HCT116 (cell line): ENCODE measurements around the gene SRPK2. TPM values are rescaled to one million over a fixed set of nuclear protein-coding genes. Genes with fewer than 3 reads are reported as not detected.

Experiments used
- ATAC-seq: fragments of 200-7000 bp; cut with Tn5 transposase; 2 replicates; pipeline ENCODE4 v1.9.1; 2020; ENCODE audit warnings: mild to moderate bottlenecking, moderate library complexity
- BruUV-seq: library from RNA; stranded (reverse); fragments of 400-500 nt; replicated peaks from 2 replicates; lab custom pipeline; 2021; lab: Mats Ljungman, UMichigan
- CTCF ChIA-PET: fragments of 300-600 bp; sonication (Branson Sonifier 250); formaldehyde crosslinking; loops from one replicate; lab custom pipeline; 2021; ENCODE audit warnings: antibody characterized with exemption; lab: Charles Lee
- POLR2A ChIA-PET: fragments of 300-600, 350-600 bp; sonication (Branson Sonifier 250); formaldehyde crosslinking; loops from one replicate; lab custom pipeline; 2021; ENCODE audit warnings: antibody characterized with exemption; lab: Charles Lee
- RAD21 ChIA-PET, 2 experiments: fragments of 300-600 bp; sonication (Branson Sonifier 250); formaldehyde crosslinking; loops; one replicate each; lab custom pipeline; 2023; ENCODE audit warnings: low total read pairs in 2 of 2; ENCODE audit not compliant: uncharacterized antibody in 2 of 2, unreplicated experiment in 2 of 2, low non-redundant PET in 1 of 2; lab: Charles Lee
- DNase-seq: peaks from one replicate; pipeline ENCODE4 v3.0.0-alpha.2; 2010; ENCODE audit warnings: low read depth, low spot score
- H2AFZ ChIP-seq: fragments of 200-600 bp; shearing (Covaris generic), sonication (generic); 2 replicates; pipeline ENCODE4 v1.6.1; 2017; ENCODE audit warnings: low read depth, mixed run types, mixed read lengths, antibody characterized with exemption, low read length; ENCODE audit not compliant: poor library complexity, severe bottlenecking
- H3K27ac ChIP-seq: 2 replicates; pipeline ENCODE4 v1.5.1; 2012; ENCODE audit warnings: low read depth, low read length
- H3K27me3 ChIP-seq: fragments of 200-600 bp; sonication (generic); 2 replicates; pipeline ENCODE4 v1.6.1; 2016; ENCODE audit warnings: mixed run types, low read length, mixed read lengths; ENCODE audit not compliant: insufficient read depth
- H3K36me3 ChIP-seq, 2 experiments: fragments of 200-500 bp in 1 of 2; fragments of 200-600 bp in 1 of 2; sonication (Bioruptor generic) in 1 of 2; sonication (generic) in 1 of 2; 2 replicates each; pipeline versions ENCODE4 v1.5.1 to v1.6.1; 2014 to 2016; ENCODE audit warnings: low read length in 2 of 2, inconsistent platforms in 1 of 2, mixed read lengths in 1 of 2, mixed run types in 1 of 2; ENCODE audit not compliant: insufficient read depth in 2 of 2, control insufficient read depth in 1 of 2
- H3K4me1 ChIP-seq, 2 experiments: fragments of 200-600 bp in 1 of 2; sonication (generic) in 1 of 2; 2 replicates each; pipeline versions ENCODE4 v1.5.1 to v1.6.1; 2012 to 2017; ENCODE audit warnings: low read length in 2 of 2, inconsistent platforms in 1 of 2, mild to moderate bottlenecking in 1 of 2, mixed read lengths in 1 of 2, mixed run types in 1 of 2, moderate library complexity in 1 of 2; ENCODE audit not compliant: insufficient read depth in 2 of 2, control insufficient read depth in 1 of 2
- H3K4me2 ChIP-seq: fragments of 200-600 bp; sonication (generic); 2 replicates; pipeline ENCODE4 v1.6.1; 2017; ENCODE audit warnings: mixed run types, low read length, mixed read lengths
- H3K4me3 ChIP-seq, 2 experiments: fragments of 200-600 bp in 1 of 2; sonication (generic) in 1 of 2; replicated peaks in 1 of 2; 2 replicates each; pipeline ENCODE4 v1.5.1; 2011 to 2016; ENCODE audit warnings: low read length in 2 of 2, control low read depth in 1 of 2, low read depth in 1 of 2, mild to moderate bottlenecking in 1 of 2, mixed read lengths in 1 of 2, mixed run types in 1 of 2
- H3K79me2 ChIP-seq: fragments of 200-600 bp; sonication (generic); 2 replicates; pipeline ENCODE4 v1.6.1; 2017; ENCODE audit warnings: mild to moderate bottlenecking, mixed run types, low read length, moderate library complexity, mixed read lengths; ENCODE audit not compliant: insufficient read depth
- H3K9ac ChIP-seq: fragments of 200-600 bp; sonication (generic); 2 replicates; pipeline ENCODE4 v1.6.1; 2016; ENCODE audit warnings: low read length, mixed read lengths
- H3K9me2 ChIP-seq: fragments of 200-600 bp; sonication (generic), shearing (Covaris generic); 2 replicates; pipeline ENCODE4 v1.6.1; 2017; ENCODE audit warnings: mixed run types, mild to moderate bottlenecking, moderate library complexity; ENCODE audit not compliant: insufficient read depth
- H3K9me3 ChIP-seq, 2 experiments: fragments of 200-500 bp in 1 of 2; fragments of 200-600 bp in 1 of 2; sonication (Bioruptor generic) in 1 of 2; sonication (generic) in 1 of 2; 2 replicates each; pipeline ENCODE4 v1.6.1; 2014 to 2017; ENCODE audit warnings: low read length in 2 of 2, mixed read lengths in 2 of 2, inconsistent platforms in 1 of 2, low read depth in 1 of 2, mild to moderate bottlenecking in 1 of 2, mixed run types in 1 of 2, moderate library complexity in 1 of 2; ENCODE audit not compliant: control insufficient read depth in 1 of 2, insufficient read depth in 1 of 2
- H4K20me1 ChIP-seq: fragments of 200-600 bp; sonication (generic), shearing (Covaris generic); 2 replicates; pipeline ENCODE4 v1.6.1; 2017; ENCODE audit warnings: mixed run types, mild to moderate bottlenecking, moderate library complexity; ENCODE audit not compliant: insufficient read depth
- CBX3 ChIP-seq: IDR thresholded peaks from 2 replicates; pipeline ENCODE4 v1.6.1; 2012; ENCODE audit warnings: low read depth
- CEBPB ChIP-seq: IDR thresholded peaks from 2 replicates; pipeline ENCODE4 v1.6.1; 2012; ENCODE audit warnings: low read depth
- EGR1 ChIP-seq: IDR thresholded peaks from 2 replicates; pipeline ENCODE4 v1.6.1; 2012; ENCODE audit warnings: low read depth
- ELF1 ChIP-seq: IDR thresholded peaks from 2 replicates; pipeline ENCODE4 v1.6.1; 2012; ENCODE audit warnings: low read depth, borderline replicate concordance
- EZH2 ChIP-seq: fragments of 200-600 bp; sonication (generic); IDR thresholded peaks from 2 replicates; pipeline ENCODE4 v1.6.1; 2017; ENCODE audit warnings: antibody characterized with exemption, mixed run types
- FOSL1 ChIP-seq: IDR thresholded peaks from 2 replicates; pipeline ENCODE4 v1.6.1; 2012; ENCODE audit warnings: low read depth
- JUND ChIP-seq: IDR thresholded peaks from 2 replicates; pipeline ENCODE4 v1.6.1; 2012
- POLR2A ChIP-seq: IDR thresholded peaks from 2 replicates; pipeline ENCODE4 v1.7.0; 2011; ENCODE audit warnings: borderline replicate concordance; ENCODE audit not compliant: insufficient read depth, insufficient read length; ENCODE audit errors: extremely low read depth
- RAD21 ChIP-seq: IDR thresholded peaks from 2 replicates; pipeline ENCODE4 v1.6.1; 2012; ENCODE audit warnings: low read depth, mild to moderate bottlenecking
- REST ChIP-seq: IDR thresholded peaks from 2 replicates; pipeline ENCODE4 v1.6.1; 2012; ENCODE audit warnings: low read depth
- SIN3A ChIP-seq: IDR thresholded peaks from 2 replicates; pipeline ENCODE4 v1.6.1; 2012; ENCODE audit warnings: low read depth
- SP1 ChIP-seq: IDR thresholded peaks from 2 replicates; pipeline ENCODE4 v1.6.1; 2012; ENCODE audit warnings: low read depth
- SRF ChIP-seq: IDR thresholded peaks from 2 replicates; pipeline ENCODE4 v1.6.1; 2012; ENCODE audit warnings: low read depth
- TCF7L2 ChIP-seq: IDR thresholded peaks from 2 replicates; pipeline ENCODE4 v1.7.0; 2011; ENCODE audit warnings: borderline replicate concordance, inconsistent platforms; ENCODE audit not compliant: insufficient read depth, insufficient read length; ENCODE audit errors: extremely low read depth
- YY1 ChIP-seq: IDR thresholded peaks from 2 replicates; pipeline ENCODE4 v1.6.1; 2011; ENCODE audit warnings: low read length, low read depth, moderate library complexity, mild to moderate bottlenecking; ENCODE audit not compliant: insufficient replicate concordance; ENCODE audit errors: extremely low read depth
- ZNF274 ChIP-seq: fragments of 200-500 bp; sonication (Bioruptor generic); IDR thresholded peaks from 2 replicates; pipeline ENCODE4 v1.6.1; 2014; ENCODE audit warnings: mild to moderate bottlenecking, low read depth, low read length, inconsistent platforms
- intact Hi-C: fragments of 100-400 bp; cut with micrococcal nuclease; formaldehyde crosslinking; loops from 2 replicates; pipeline ENCODE4 v1.10.0; 2022
- total RNA-seq: library from RNA; stranded (reverse); gene quantifications from one replicate; pipeline ENCODE4 v1.2.1, GENCODE V29; 2021; ENCODE audit not compliant: unreplicated experiment
- TF ChIP-seq, protein P1 (sequence below): IDR thresholded peaks from 2 replicates; pipeline ENCODE4 v1.6.1; 2012
- TF ChIP-seq, protein P2 (sequence below): IDR thresholded peaks from 2 replicates; pipeline ENCODE4 v1.6.1; 2011; ENCODE audit warnings: mild to moderate bottlenecking, low read length, moderate library complexity; ENCODE audit not compliant: insufficient replicate concordance; ENCODE audit errors: extremely low read depth

SRPK2 gene
- total RNA-seq, 1 experiment from 2014 or later, result 37.4 TPM

DNA sequence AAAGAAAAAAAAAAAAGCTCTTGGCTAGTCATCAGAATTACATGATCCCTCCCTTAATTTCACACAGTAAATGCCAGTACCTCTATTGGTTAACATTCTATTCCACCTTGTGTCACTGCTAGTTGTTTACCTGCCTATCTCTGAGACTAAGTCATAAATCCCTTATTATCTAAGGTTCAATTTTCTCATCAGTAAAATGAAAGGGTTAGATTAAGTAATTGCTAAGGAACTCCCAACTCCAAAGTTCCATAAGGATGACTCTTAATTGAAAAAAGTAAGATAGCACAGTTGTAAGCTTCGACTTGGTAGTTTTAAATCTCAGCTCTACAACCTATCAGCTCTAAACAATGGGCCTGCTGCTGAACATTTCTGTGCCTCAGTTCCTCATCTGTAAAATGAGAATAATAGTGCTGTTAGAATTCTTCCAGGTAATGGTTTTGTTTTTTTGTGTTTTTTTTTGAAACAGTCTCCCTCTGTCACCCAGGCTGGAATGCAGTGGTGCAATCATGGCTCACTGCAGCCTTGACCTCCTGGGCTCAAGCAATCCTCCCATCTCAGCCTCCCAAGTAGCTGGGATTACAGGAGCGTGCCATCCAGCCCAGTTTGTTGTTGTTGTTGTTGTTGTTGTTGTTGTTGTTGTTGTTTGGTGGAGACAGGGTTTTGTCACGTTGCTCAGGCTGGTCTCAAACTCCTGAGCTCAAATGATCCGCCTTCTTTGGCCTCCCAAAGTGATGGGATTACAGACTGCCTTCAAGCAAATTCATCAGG lies 35.6 kb downstream of the SRPK2 start:
- intact Hi-C loops, result no loop called here
- Histone ChIP-seq H3K9me3 (no peaks in the 10 kb centered on the region), H3K79me2 (peaks cover 69% of the 10 kb centered on the region), H2AFZ (no peak overlapping the region), H3K27ac (no peak overlapping the region), H4K20me1 (no peaks in the 10 kb centered on the region), H3K9me2 (no peaks in the 10 kb centered on the region), H3K27me3 (no peaks in the 10 kb centered on the region), H3K4me1 (peaks cover 18 to 43% of the 10 kb centered on the region in 2 experiments), H3K4me2 (no peak overlapping the region), H3K9ac (no peak overlapping the region), H3K4me3 (no peak overlapping the region), H3K36me3 (no peaks in the 10 kb centered on the region)
- DNase-seq (no peak), ATAC-seq (no peak)
- no TSS peak for BruUV-seq
- ChIA-PET RAD21 (no interaction called here), POLR2A (no interaction called here), CTCF (no interaction called here)
- TF ChIP-seq CEBPB (no peak), SP1 (no peak), RAD21 (no peak), YY1 (no peak), REST (no peak), ELF1 (no peak), EZH2 (no peak), TCF7L2 (no peak), SIN3A (no peak), JUND (no peak), CBX3 (no peak), FOSL1 (no peak), ZNF274 (no peak), EGR1 (no peak), SRF (no peak), POLR2A (no peak)
- TF ChIP-seq, protein P1, sequence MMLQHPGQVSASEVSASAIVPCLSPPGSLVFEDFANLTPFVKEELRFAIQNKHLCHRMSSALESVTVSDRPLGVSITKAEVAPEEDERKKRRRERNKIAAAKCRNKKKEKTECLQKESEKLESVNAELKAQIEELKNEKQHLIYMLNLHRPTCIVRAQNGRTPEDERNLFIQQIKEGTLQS, result no peak
- TF ChIP-seq, protein P2, sequence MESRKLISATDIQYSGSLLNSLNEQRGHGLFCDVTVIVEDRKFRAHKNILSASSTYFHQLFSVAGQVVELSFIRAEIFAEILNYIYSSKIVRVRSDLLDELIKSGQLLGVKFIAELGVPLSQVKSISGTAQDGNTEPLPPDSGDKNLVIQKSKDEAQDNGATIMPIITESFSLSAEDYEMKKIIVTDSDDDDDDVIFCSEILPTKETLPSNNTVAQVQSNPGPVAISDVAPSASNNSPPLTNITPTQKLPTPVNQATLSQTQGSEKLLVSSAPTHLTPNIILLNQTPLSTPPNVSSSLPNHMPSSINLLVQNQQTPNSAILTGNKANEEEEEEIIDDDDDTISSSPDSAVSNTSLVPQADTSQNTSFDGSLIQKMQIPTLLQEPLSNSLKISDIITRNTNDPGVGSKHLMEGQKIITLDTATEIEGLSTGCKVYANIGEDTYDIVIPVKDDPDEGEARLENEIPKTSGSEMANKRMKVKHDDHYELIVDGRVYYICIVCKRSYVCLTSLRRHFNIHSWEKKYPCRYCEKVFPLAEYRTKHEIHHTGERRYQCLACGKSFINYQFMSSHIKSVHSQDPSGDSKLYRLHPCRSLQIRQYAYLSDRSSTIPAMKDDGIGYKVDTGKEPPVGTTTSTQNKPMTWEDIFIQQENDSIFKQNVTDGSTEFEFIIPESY, result no peak
